HepG2 (cell line): Measurements from ENCODE around the gene NNAT. TPM values are rescaled to one million over a fixed set of nuclear protein-coding genes. Genes with fewer than 3 reads are reported as not detected.

Experiments used
- ARNT2 ChIP-seq: sonication (generic); formaldehyde crosslinking; IDR thresholded peaks from 2 replicates; pipeline ENCODE4 v1.8.0; 2022; ENCODE audit warnings: mild to moderate bottlenecking, low read depth, missing genetic modification reagents, moderate library complexity
- ATF4 ChIP-seq, 2 experiments: fragments of 450-650 bp in 1 of 2; sonication (generic) in 1 of 2; formaldehyde crosslinking; IDR thresholded peaks; 2 replicates each; pipeline versions ENCODE4 v1.5.0 to v1.8.0; 2020 to 2022; ENCODE audit warnings: mild to moderate bottlenecking in 1 of 2, missing genetic modification reagents in 1 of 2
- ATF6 ChIP-seq: sonication (generic); formaldehyde crosslinking; conservative IDR thresholded peaks from 2 replicates; pipeline ENCODE4 v1.4.0; 2020; ENCODE audit warnings: missing genetic modification reagents
- GZF1 ChIP-seq: sonication (generic); formaldehyde crosslinking; IDR thresholded peaks from 2 replicates; pipeline ENCODE4 v1.5.1; 2020; ENCODE audit warnings: mild to moderate bottlenecking, missing genetic modification reagents
- HNRNPK ChIP-seq: fragments of 200-400 bp; formaldehyde crosslinking; IDR thresholded peaks from 2 replicates; pipeline ENCODE4 v1.6.1; 2018; ENCODE audit warnings: low read length, low read depth, moderate library complexity, mild to moderate bottlenecking; ENCODE audit not compliant: poor library complexity, severe bottlenecking
- KAT7 ChIP-seq: IDR thresholded peaks from 2 replicates; pipeline ENCODE4 v1.6.1; 2018; ENCODE audit warnings: borderline replicate concordance, missing compliant biosample characterization
- LCORL ChIP-seq, 2 experiments: fragments of 450-650 bp in 1 of 2; sonication (generic) in 1 of 2; formaldehyde crosslinking in 1 of 2; IDR thresholded peaks; 2 replicates each; pipeline versions ENCODE4 v1.5.0 to v1.6.1; 2017 to 2020; ENCODE audit warnings: antibody characterized with exemption in 1 of 2, missing genetic modification reagents in 1 of 2
- MATR3 ChIP-seq: sonication (generic); formaldehyde crosslinking; IDR thresholded peaks from 2 replicates; pipeline ENCODE4 v1.4.0; 2020; ENCODE audit warnings: missing genetic modification reagents
- MED13 ChIP-seq: sonication (generic); formaldehyde crosslinking; IDR thresholded peaks from 2 replicates; pipeline ENCODE4 v1.5.0; 2020; ENCODE audit warnings: missing genetic modification reagents
- NFE2L1 ChIP-seq: sonication (generic); formaldehyde crosslinking; IDR thresholded peaks from 2 replicates; pipeline ENCODE4 v1.4.0; 2020; ENCODE audit warnings: missing genetic modification reagents, mild to moderate bottlenecking, borderline replicate concordance
- NKX3-1 ChIP-seq: sonication (generic); formaldehyde crosslinking; IDR thresholded peaks from 2 replicates; pipeline ENCODE4 v1.5.0; 2020; ENCODE audit warnings: missing genetic modification reagents
- NR3C1 ChIP-seq: sonication (generic); formaldehyde crosslinking; IDR thresholded peaks from 2 replicates; pipeline ENCODE4 v1.4.0; 2020; ENCODE audit warnings: missing genetic modification reagents
- NRL ChIP-seq: sonication (generic); formaldehyde crosslinking; IDR thresholded peaks from 2 replicates; pipeline ENCODE4 v1.5.0; 2020; ENCODE audit warnings: missing genetic modification reagents, mild to moderate bottlenecking, moderate library complexity, borderline replicate concordance
- SALL1 ChIP-seq: sonication (generic); formaldehyde crosslinking; IDR thresholded peaks from 2 replicates; pipeline ENCODE4 v1.8.0; 2022; ENCODE audit warnings: mild to moderate bottlenecking, missing genetic modification reagents
- SP140L ChIP-seq: sonication (generic); formaldehyde crosslinking; IDR thresholded peaks from 2 replicates; pipeline ENCODE4 v1.4.0; 2020; ENCODE audit warnings: missing genetic modification reagents, borderline replicate concordance
- SRSF4 ChIP-seq: fragments of 200-400 bp; formaldehyde crosslinking; IDR thresholded peaks from one replicate; pipeline ENCODE4 v1.6.1; 2018; ENCODE audit warnings: mild to moderate bottlenecking, low read depth, low read length, moderate library complexity; ENCODE audit not compliant: poor library complexity, severe bottlenecking
- ZNF143 ChIP-seq: sonication (generic); formaldehyde crosslinking; IDR thresholded peaks from 2 replicates; pipeline ENCODE4 v1.4.0; 2020; ENCODE audit warnings: missing genetic modification reagents
- ZNF235 ChIP-seq: sonication (generic); formaldehyde crosslinking; IDR thresholded peaks from 2 replicates; pipeline ENCODE4 v1.8.1; 2023; ENCODE audit warnings: mild to moderate bottlenecking, missing genetic modification reagents, borderline replicate concordance
- ZNF430 ChIP-seq: sonication (generic); formaldehyde crosslinking; IDR thresholded peaks from 2 replicates; pipeline ENCODE4 v1.9.0; 2021; ENCODE audit warnings: mild to moderate bottlenecking, missing genetic modification reagents
- ZNF432 ChIP-seq: sonication (generic); formaldehyde crosslinking; IDR thresholded peaks from 2 replicates; pipeline ENCODE4 v1.5.0; 2020; ENCODE audit warnings: missing genetic modification reagents, mild to moderate bottlenecking, borderline replicate concordance
- ZNF543 ChIP-seq: sonication (generic); formaldehyde crosslinking; IDR thresholded peaks from 2 replicates; pipeline ENCODE4 v1.4.0; 2020; ENCODE audit warnings: mild to moderate bottlenecking, missing genetic modification reagents
- ZNF639 ChIP-seq: conservative IDR thresholded peaks from 2 replicates; pipeline ENCODE4 v1.6.1; 2018; ENCODE audit warnings: missing genetic modification reagents
- ZNF740 ChIP-seq: sonication (generic); formaldehyde crosslinking; IDR thresholded peaks from 2 replicates; pipeline ENCODE4 v1.4.0; 2020; ENCODE audit warnings: missing genetic modification reagents
- ZNF766 ChIP-seq: sonication (generic); formaldehyde crosslinking; IDR thresholded peaks from 2 replicates; pipeline ENCODE4 v1.5.0; 2020; ENCODE audit warnings: missing genetic modification reagents, borderline replicate concordance
- ZNF775 ChIP-seq: sonication (generic); formaldehyde crosslinking; IDR thresholded peaks from 2 replicates; pipeline ENCODE4 v1.4.0; 2020; ENCODE audit warnings: missing genetic modification reagents, mild to moderate bottlenecking, moderate library complexity, borderline replicate concordance
- polyA plus RNA-seq, 8 experiments: library from polyadenylated mRNA; depleted of rRNA in 3 of 8; stranded (reverse) in 7 of 8; unstranded in 1 of 8; fragments of >200 nt; fragmentation: Illumina TruSeq in 4 of 8; extraction: Trizol in 4 of 8; gene quantifications; 2 replicates each; pipeline versions ENCODE4 v1.2.1 to v1.2.3, GENCODE V29; 2011 to 2016; ENCODE audit warnings: low read depth in 4 of 8, missing spikeins in 1 of 8, mixed read lengths in 1 of 8; ENCODE audit not compliant: insufficient read depth in 1 of 8
- total RNA-seq, 5 experiments: library from RNA; depleted of rRNA; stranded (reverse); fragments of >200 nt; fragmentation: Illumina TruSeq; extraction: Trizol; gene quantifications; 2 replicates each; pipeline ENCODE4 v1.2.3, GENCODE V29; 2016; ENCODE audit warnings: low read depth in 1 of 5

NNAT gene
- total and polyA plus RNA-seq, 2 of the 13 experiments (the other 11 are each of a cell fraction or from before 2014, with no cell fraction given), result not detected

- no peak for TF ChIP-seq SRSF4
- TF ChIP-seq ZNF543 (CRISPR knock-in tag), result peak; percentile 69; the same call in 1 of the 2 replicates
- TF ChIP-seq ARNT2 (CRISPR knock-in tag), result peak; percentile 94
- TF ChIP-seq MATR3 (CRISPR knock-in tag), result no peak
- peak; percentile 96 for TF ChIP-seq KAT7 (CRISPR knock-in tag)
- TF ChIP-seq ATF6 (CRISPR knock-in tag), result peak; percentile 92; the same call in 1 of the 2 replicates
- no peak for TF ChIP-seq ZNF143 (CRISPR knock-in tag)
- TF ChIP-seq LCORL (IDR thresholded peaks at IDR 0.05), result peak; percentile 63; the same call in 1 of the 2 replicates
- no peak for TF ChIP-seq LCORL (CRISPR knock-in tag; IDR thresholded peaks at IDR 0.05)
- peak; percentile 22; the same call in 1 of the 2 replicates for TF ChIP-seq ZNF639 (CRISPR knock-in tag)
- no peak for TF ChIP-seq HNRNPK
- peak; percentile 90; the same call in 1 of the 2 replicates for TF ChIP-seq SP140L
- TF ChIP-seq NKX3-1 (CRISPR knock-in tag), result no peak
- TF ChIP-seq ZNF766 (CRISPR knock-in tag), result no peak
- peak; percentile 51; the same call in 1 of the 2 replicates for TF ChIP-seq NFE2L1 (CRISPR knock-in tag)
- TF ChIP-seq MED13 (CRISPR knock-in tag), result no peak
- TF ChIP-seq ZNF740, result peak; percentile 88
- no peak for TF ChIP-seq ZNF430 (CRISPR knock-in tag)
- TF ChIP-seq ZNF432 (CRISPR knock-in tag), result no peak; the same call in 1 of the 2 replicates
- peak; percentile 82; the same call in 1 of the 2 replicates for TF ChIP-seq ZNF775
- TF ChIP-seq ATF4 (CRISPR knock-in tag; IDR thresholded peaks at IDR 0.05), result peak in 1 of 2 experiments; percentile 95; a peak in 2 of 4 replicates
- TF ChIP-seq ZNF235 (CRISPR knock-in tag), result peak; percentile 76
- TF ChIP-seq NR3C1, result no peak
- peak; percentile 85; the same call in 1 of the 2 replicates for TF ChIP-seq GZF1 (CRISPR knock-in tag)
- TF ChIP-seq SALL1 (CRISPR knock-in tag), result peak; percentile 93
- TF ChIP-seq NRL, result peak; percentile 82
Measured at GRCh38 chr20:37527638-37528445, 6.8 kb downstream of the NNAT start, which contains the start of gene BLCAP (continued).
